Endothelial cell of umbilical vein (primary cell): ENCODE measurements around the gene CARMIL3. TPM values are rescaled to one million over a fixed set of nuclear protein-coding genes. Genes with fewer than 3 reads are reported as not detected.
A peak's percentile ranks its signal among the peaks of the same experiment; 100 is the strongest.

Source experiments
- BruUV-seq: library from RNA; stranded (reverse); fragments of 400-500 nt; replicated peaks from 2 replicates; lab custom pipeline; 2021; lab: Mats Ljungman, UMichigan
- CTCF ChIA-PET: fragments of 300-600, 350-600 bp; sonication (Branson Sonifier 250); formaldehyde crosslinking; loops from one replicate; lab custom pipeline; 2021; ENCODE audit warnings: antibody characterized with exemption, inconsistent platforms; lab: Charles Lee
- POLR2A ChIA-PET: fragments of 300-600, 350-600 bp; sonication (Branson Sonifier 250); formaldehyde crosslinking; loops from one replicate; lab custom pipeline; 2021; ENCODE audit warnings: antibody characterized with exemption, inconsistent platforms; lab: Charles Lee
- DNase-seq: peaks from one replicate; pipeline ENCODE4 v3.0.0-alpha.2; 2011; ENCODE audit warnings: low read depth, low spot score
- FAIRE-seq: peaks from 2 replicates; lab custom pipeline; 2011; peaks lifted over from hg19 to GRCh38; lab: Jason Lieb, UNC
- H2AFZ ChIP-seq: 2 replicates; pipeline ENCODE4 v1.6.0; 2012; ENCODE audit warnings: low read depth, low read length, control low read depth, inconsistent platforms
- H3K27ac ChIP-seq: 2 replicates; pipeline ENCODE4 v1.5.1; 2011; ENCODE audit warnings: low read depth, mild to moderate bottlenecking, control low read depth, low read length, moderate library complexity; ENCODE audit not compliant: insufficient read depth
- H3K27me3 ChIP-seq, 2 experiments: 2 replicates each; pipeline versions ENCODE4 v1.6.0 to v1.6.1; 2011; ENCODE audit warnings: low read length in 2 of 2, mixed read lengths in 1 of 2; ENCODE audit not compliant: control insufficient read depth in 2 of 2, insufficient read depth in 2 of 2
- H3K36me3 ChIP-seq, 2 experiments: 2 replicates in 1 of 2; 3 replicates in 1 of 2; pipeline ENCODE4 v1.5.1; 2011; ENCODE audit warnings: low read length in 2 of 2, mild to moderate bottlenecking in 1 of 2, moderate library complexity in 1 of 2; ENCODE audit not compliant: control insufficient read depth in 2 of 2, insufficient read depth in 2 of 2; ENCODE audit errors: extremely low read depth in 1 of 2
- H3K4me1 ChIP-seq: 3 replicates; pipeline ENCODE4 v1.5.1; 2011; ENCODE audit warnings: mild to moderate bottlenecking, low read length; ENCODE audit not compliant: control insufficient read depth, insufficient read depth; ENCODE audit errors: extremely low read depth
- H3K4me2 ChIP-seq: 2 replicates; pipeline ENCODE4 v1.6.1; 2011; ENCODE audit warnings: low read length, control low read depth, mixed read lengths; ENCODE audit not compliant: insufficient read depth
- H3K4me3 ChIP-seq, 3 experiments: fragments of 200-600 bp in 1 of 3; sonication (generic), shearing (Covaris generic) in 1 of 3; replicated peaks in 1 of 3; 2 replicates each; pipeline ENCODE4 v1.5.1; 2011 to 2016; ENCODE audit warnings: control low read depth in 3 of 3, low read length in 3 of 3, mild to moderate bottlenecking in 2 of 3, inconsistent platforms in 1 of 3, low read depth in 1 of 3, moderate library complexity in 1 of 3; ENCODE audit not compliant: insufficient read depth in 1 of 3
- H3K79me2 ChIP-seq: 2 replicates; pipeline ENCODE4 v1.6.0; 2012; ENCODE audit warnings: low read length, inconsistent platforms; ENCODE audit not compliant: control insufficient read depth, insufficient read depth
- H3K9ac ChIP-seq: replicated peaks from 2 replicates; pipeline ENCODE3; 2011; ENCODE audit warnings: low read length, control low read depth; ENCODE audit not compliant: insufficient read depth; ENCODE audit errors: extremely low read depth
- H3K9me1 ChIP-seq: replicated peaks from 3 replicates; pipeline ENCODE4 v1.6.0; 2011; ENCODE audit warnings: mild to moderate bottlenecking, low read length; ENCODE audit not compliant: control insufficient read depth, insufficient read depth; ENCODE audit errors: extremely low read depth
- H3K9me3 ChIP-seq: replicated peaks from 2 replicates; pipeline ENCODE4 v1.5.1; 2012; ENCODE audit warnings: low read length, inconsistent platforms; ENCODE audit not compliant: control insufficient read depth, insufficient read depth
- H4K20me1 ChIP-seq: replicated peaks from 2 replicates; pipeline ENCODE3; 2011; ENCODE audit warnings: mild to moderate bottlenecking, low read length; ENCODE audit not compliant: control insufficient read depth, insufficient read depth; ENCODE audit errors: extremely low read depth
- CTCF ChIP-seq, 2 donors: IDR thresholded peaks; 1 replicate in 1 of 2; 2 replicates in 1 of 2; pipeline ENCODE4 v1.5.1; 2011; ENCODE audit warnings: low read length in 2 of 2, mild to moderate bottlenecking in 2 of 2, moderate library complexity in 2 of 2, control low read depth in 1 of 2, inconsistent platforms in 1 of 2, low read depth in 1 of 2; ENCODE audit not compliant: insufficient read depth in 1 of 2; ENCODE audit errors: extremely low read depth in 1 of 2
- JUN ChIP-seq: IDR thresholded peaks from 2 replicates; pipeline ENCODE4 v1.6.1; 2011; ENCODE audit warnings: borderline replicate concordance, low read depth; ENCODE audit not compliant: insufficient read length, insufficient read depth
- MAX ChIP-seq: IDR thresholded peaks from 2 replicates; pipeline ENCODE4 v1.6.1; 2011; ENCODE audit not compliant: insufficient read depth, insufficient read length
- POLR2A ChIP-seq: IDR thresholded peaks from 2 replicates; pipeline ENCODE4 v1.6.1; 2012; ENCODE audit warnings: low read depth, mild to moderate bottlenecking, control low read depth, low read length
- dilution Hi-C: fragments of 300-500 bp; cut with MboI; formaldehyde crosslinking; loops from one replicate; pipeline ENCODE4 v1.15.0; 2019; ENCODE audit warnings: low sequenced_read_pairs; ENCODE audit not compliant: extremely low pct_ligation_motif_present
- intact Hi-C: fragments of 100-400 bp; cut with micrococcal nuclease; formaldehyde crosslinking; loops from one replicate; pipeline ENCODE4 v1.10.0; 2022
- polyA plus RNA-seq, 4 experiments: library from polyadenylated mRNA; depleted of rRNA in 3 of 4; stranded (reverse) in 3 of 4; unstranded in 1 of 4; fragments of >200 nt; gene quantifications; 2 replicates each; pipeline versions ENCODE4 v1.2.1 to v1.2.3, GENCODE V29; 2011 to 2012; ENCODE audit warnings: missing spikeins in 1 of 4
- total RNA-seq: library from RNA; stranded (reverse); gene quantifications from 2 replicates; pipeline ENCODE4 v1.2.3, GENCODE V29; 2021

The CARMIL3 gene
- total and polyA plus RNA-seq, 2 donors (not counting 3 experiments of a cell fraction or from before 2014, with no cell fraction given): 0.03 TPM; not detected in 1

GRCh38 chr14:24114532-24115421, 63.0 kb downstream of the CARMIL3 start, which contains the start of the genes DCAF11 and NRL:
Gene DCAF11 (plus strand): TSS chr14:24114777. CDS start chr14:24115595, 818 bp downstream.
Gene NRL (minus strand): TSS chr14:24114949. CDS start chr14:24082848, 32,101 bp downstream.
- TF ChIP-seq MAX (peak; percentile 95), POLR2A (peak; percentile 39), CTCF (IDR thresholded peaks at IDR 0.05; ENCODE audit: extremely low read depth in 1 of 2, insufficient read depth in 1 of 2, low read depth in 1 of 2, low read length in 2 of 2) (no peak), JUN (no peak)
- TSS peak; percentile 58 for BruUV-seq
- ChIA-PET CTCF (interaction anchor here (1.1 to 3.3 kb wide), 17 partner anchors 9 to 317 kb away, joined by 3 to 27 read pairs (median 5); partner anchors contain the start of genes EMC9, IRF9, PCK2 and PSME1), POLR2A (interaction anchor here (0.6 to 2.3 kb wide), 8 partner anchors 9 to 32 kb away, joined by 3 to 13 read pairs (median 7); partner anchors contain the start of genes EMC9, PCK2, PSME1 and PSME2)
- peak within 1 kb of the TSS; percentile 46 to 92 (median 84) for H3K4me3 ChIP-seq
- no peaks in the 10 kb centered on the region for H3K79me2 ChIP-seq
- peak within 1 kb of the TSS; percentile 88 for H3K27ac ChIP-seq
- H3K9ac ChIP-seq: peak within 1 kb of the TSS; percentile 88
- H2AFZ ChIP-seq: peak within 1 kb of the TSS; percentile 97
- DNase-seq (peak; percentile 100), FAIRE-seq (peak; percentile 99)
- no peaks in the 10 kb centered on the region for H3K9me1 ChIP-seq
- H3K4me2 ChIP-seq: peak within 1 kb of the TSS; percentile 96
- dilution Hi-C loops: no loop called here
- H3K27me3 ChIP-seq: no peaks in the 10 kb centered on the region
- intact Hi-C loops: loop anchor here (1.0 to 5.0 kb wide), 9 partner anchors 20 to 1182 kb away; partner anchors contain the start of genes DHRS1, EMC9, GMPR2 and IPO4
- no peaks in the 10 kb centered on the region for H4K20me1 ChIP-seq
- peaks cover 7 to 17% of the 10 kb centered on the region in 2 experiments for H3K36me3 ChIP-seq
- H3K9me3 ChIP-seq: no peaks in the 10 kb centered on the region
- H3K4me1 ChIP-seq: peaks cover 13% of the 10 kb centered on the region
